ENCODE results near the gene FBXL16. TPM values are rescaled to one million over a fixed set of nuclear protein-coding genes. Genes with fewer than 3 reads are reported as not detected.
A peak's percentile ranks its signal among the peaks of the same experiment; 100 is the strongest.

Gene FBXL16
- polyA plus RNA-seq, 1 donor from 2014 or later, result 3.4 TPM

GRCh38 chr16:716768-717325 is 11.2 kb upstream of the FBXL16 start:
- H3K9me2 ChIP-seq (ENCODE audit: insufficient read depth, low read length), result no peaks in the 10 kb centered on the region
- no peaks in the 10 kb centered on the region for H3K27me3 ChIP-seq (ENCODE audit: insufficient read depth, low read depth, low read length)
- H3F3A ChIP-seq (ENCODE audit: insufficient read depth, low read length, poor library complexity, severe bottlenecking), result no peaks in the 10 kb centered on the region
- peak overlapping the region; percentile 51 for H3K9ac ChIP-seq (ENCODE audit: low read length)
- H3K9me3 ChIP-seq (ENCODE audit: low read length), result no peaks in the 10 kb centered on the region
- H4K20me1 ChIP-seq (ENCODE audit: insufficient read depth), result no peaks in the 10 kb centered on the region
- H3K27ac ChIP-seq (ENCODE audit: low read length), result peak overlapping the region; percentile 53
- no peaks in the 10 kb centered on the region for H3K36me3 ChIP-seq (ENCODE audit: insufficient read depth, low read length)
- H3K79me2 ChIP-seq (replicated peaks; ENCODE audit: insufficient read depth, low read length), result peaks cover 13% of the 10 kb centered on the region
- H2AFZ ChIP-seq (ENCODE audit: low read depth, low read length), result no peak overlapping the region
- H3K4me2 ChIP-seq (ENCODE audit: low read length), result no peak overlapping the region
- peak overlapping the region; percentile 60 for H3K4me3 ChIP-seq (ENCODE audit: low read length)
- TF ChIP-seq REST (IDR thresholded peaks at IDR 0.05; ENCODE audit: borderline replicate concordance) (no peak), RAD21 (conservative IDR thresholded peaks at IDR 0.05) (no peak), SMC3 (conservative IDR thresholded peaks at IDR 0.05; ENCODE audit: poor library complexity) (no peak), MXI1 (conservative IDR thresholded peaks at IDR 0.05; ENCODE audit: poor library complexity, severe bottlenecking) (no peak)

GRCh38 chr16:716200-716568 is 10.6 kb upstream of the FBXL16 start:
- Histone ChIP-seq H3K9me2 (ENCODE audit: insufficient read depth, low read length) (no peaks in the 10 kb centered on the region), H3K36me3 (ENCODE audit: insufficient read depth, low read length) (no peaks in the 10 kb centered on the region), H3K4me2 (ENCODE audit: low read length) (peak overlapping the region; percentile 35), H4K20me1 (ENCODE audit: insufficient read depth) (no peaks in the 10 kb centered on the region), H3K9me3 (ENCODE audit: low read length) (no peaks in the 10 kb centered on the region), H3K79me2 (replicated peaks; ENCODE audit: insufficient read depth, low read length) (peaks cover 17% of the 10 kb centered on the region), H3K27me3 (ENCODE audit: insufficient read depth, low read depth, low read length) (no peaks in the 10 kb centered on the region), H3K27ac (ENCODE audit: low read length) (peak overlapping the region; percentile 58), H3F3A (ENCODE audit: insufficient read depth, low read length, poor library complexity, severe bottlenecking) (no peaks in the 10 kb centered on the region), H2AFZ (ENCODE audit: low read depth, low read length) (no peak overlapping the region), H3K4me3 (ENCODE audit: low read length) (peak overlapping the region; percentile 60), H3K9ac (ENCODE audit: low read length) (peak overlapping the region; percentile 51)
- TF ChIP-seq EZH2 (IDR thresholded peaks at IDR 0.05; ENCODE audit: borderline replicate concordance, insufficient read depth, low read length, poor library complexity, severe bottlenecking), result no peak
- TF ChIP-seq CTCF (IDR thresholded peaks at IDR 0.05; ENCODE audit: poor library complexity, severe bottlenecking), result no peak
- no peak for TF ChIP-seq MXI1 (conservative IDR thresholded peaks at IDR 0.05; ENCODE audit: poor library complexity, severe bottlenecking)
- TF ChIP-seq EP300 (conservative IDR thresholded peaks at IDR 0.05; ENCODE audit: poor library complexity, severe bottlenecking), result no peak
- no peak for TF ChIP-seq POLR2AphosphoS5 (IDR thresholded peaks at IDR 0.05)
- TF ChIP-seq REST (IDR thresholded peaks at IDR 0.05; ENCODE audit: borderline replicate concordance), result no peak
- TF ChIP-seq RAD21 (conservative IDR thresholded peaks at IDR 0.05), result no peak
- no peak for TF ChIP-seq SMC3 (conservative IDR thresholded peaks at IDR 0.05; ENCODE audit: poor library complexity)
- no peak for TF ChIP-seq TAF1 (IDR thresholded peaks at IDR 0.05; ENCODE audit: low read depth)
